OCI-LY7 (cell line): ENCODE measurements around the gene SLC38A5. TPM values are rescaled to one million over a fixed set of nuclear protein-coding genes. Genes with fewer than 3 reads are reported as not detected.

Experiments
- BruUV-seq: library from RNA; stranded (reverse); fragments of 400-500 nt; replicated peaks from 2 replicates; lab custom pipeline; 2021; lab: Mats Ljungman, UMichigan
- CTCF ChIA-PET: fragments of 300-600 bp; sonication (Branson Sonifier 250); formaldehyde crosslinking; loops from one replicate; lab custom pipeline; 2022; ENCODE audit warnings: antibody characterized with exemption; ENCODE audit not compliant: unreplicated experiment; lab: Charles Lee
- POLR2A ChIA-PET: fragments of 300-600 bp; sonication (Branson Sonifier 250); formaldehyde crosslinking; loops from one replicate; lab custom pipeline; 2022; ENCODE audit warnings: antibody characterized with exemption; lab: Charles Lee
- DNase-seq: peaks from one replicate; pipeline ENCODE4 v3.0.0-alpha.2; 2015; ENCODE audit warnings: low spot score
- H2AFZ ChIP-seq: fragments of 200-600 bp; sonication (generic), shearing (Covaris generic); 2 replicates; pipeline ENCODE4 v1.6.1; 2014; ENCODE audit warnings: mild to moderate bottlenecking, antibody characterized with exemption, low read length, moderate library complexity
- H3K27ac ChIP-seq: fragments of 200-600 bp; sonication (generic); 2 replicates; pipeline ENCODE4 v1.5.1; 2014; ENCODE audit warnings: mixed run types, low read depth, mild to moderate bottlenecking, moderate library complexity, low read length, inconsistent platforms; ENCODE audit not compliant: poor library complexity, severe bottlenecking
- H3K36me3 ChIP-seq: fragments of 200-600 bp; sonication (generic); 2 replicates; pipeline ENCODE4 v1.6.1; 2014; ENCODE audit warnings: mild to moderate bottlenecking, antibody characterized with exemption, low read length, moderate library complexity, mixed read lengths; ENCODE audit not compliant: insufficient read depth
- H3K4me1 ChIP-seq: fragments of 200-600 bp; sonication (generic); 2 replicates; pipeline ENCODE4 v1.5.1; 2014; ENCODE audit warnings: mild to moderate bottlenecking, low read length; ENCODE audit not compliant: insufficient read depth, poor library complexity, severe bottlenecking
- H3K4me2 ChIP-seq: fragments of 200-600 bp; sonication (generic); 2 replicates; pipeline ENCODE4 v1.6.1; 2014; ENCODE audit warnings: mild to moderate bottlenecking, low read length
- H3K4me3 ChIP-seq: fragments of 200-600 bp; sonication (generic); 2 replicates; pipeline ENCODE4 v1.5.1; 2014; ENCODE audit warnings: mild to moderate bottlenecking, low read depth, low read length; ENCODE audit not compliant: poor library complexity, severe bottlenecking
- H3K79me2 ChIP-seq: fragments of 200-600 bp; sonication (generic); 2 replicates; pipeline ENCODE4 v1.6.1; 2016; ENCODE audit warnings: low read depth, mild to moderate bottlenecking, low read length, moderate library complexity, mixed read lengths; ENCODE audit not compliant: insufficient read depth
- H3K9me2 ChIP-seq: fragments of 200-600 bp; sonication (generic); 2 replicates; pipeline ENCODE4 v1.6.1; 2016; ENCODE audit warnings: mild to moderate bottlenecking, low read length, mixed read lengths; ENCODE audit not compliant: insufficient read depth
- H3K9me3 ChIP-seq: fragments of 200-600 bp; sonication (generic); 2 replicates; pipeline ENCODE4 v1.6.1; 2014; ENCODE audit warnings: mild to moderate bottlenecking, mixed run types, low read length, mixed read lengths
- H4K20me1 ChIP-seq: fragments of 200-600 bp; sonication (generic); 2 replicates; pipeline ENCODE4 v1.6.1; 2014; ENCODE audit warnings: mild to moderate bottlenecking, antibody characterized with exemption, low read length, moderate library complexity, mixed read lengths; ENCODE audit not compliant: insufficient read depth
- EZH2phosphoT487 ChIP-seq: fragments of 200-600 bp; sonication (generic); IDR thresholded peaks from 2 replicates; pipeline ENCODE4 v1.6.1; 2018; ENCODE audit warnings: low read depth, borderline replicate concordance, mild to moderate bottlenecking, mixed run types, antibody characterized with exemption, low read length, moderate library complexity, mixed read lengths
- intact Hi-C: fragments of 100-400 bp; cut with micrococcal nuclease; formaldehyde crosslinking; loops from one replicate; pipeline ENCODE4 v1.10.0; 2022; ENCODE audit not compliant: unreplicated experiment
- total RNA-seq, 2 experiments: library from RNA; depleted of rRNA in 1 of 2; stranded (reverse); fragments of >200 nt in 1 of 2; shearing (Covaris generic) in 1 of 2; gene quantifications; 2 replicates each; pipeline ENCODE4 v1.2.3, GENCODE V29; 2014 to 2022
- TF ChIP-seq, protein P1 (sequence below): fragments of 200-600 bp; sonication (generic); conservative IDR thresholded peaks from 2 replicates; pipeline ENCODE4 v1.5.1; 2014; ENCODE audit warnings: mild to moderate bottlenecking, antibody characterized with exemption, low read length, moderate library complexity, mixed read lengths

Gene SLC38A5
- total RNA-seq, 2 experiments from 2014 or later, result 38.6 to 45.6 TPM

DNA sequence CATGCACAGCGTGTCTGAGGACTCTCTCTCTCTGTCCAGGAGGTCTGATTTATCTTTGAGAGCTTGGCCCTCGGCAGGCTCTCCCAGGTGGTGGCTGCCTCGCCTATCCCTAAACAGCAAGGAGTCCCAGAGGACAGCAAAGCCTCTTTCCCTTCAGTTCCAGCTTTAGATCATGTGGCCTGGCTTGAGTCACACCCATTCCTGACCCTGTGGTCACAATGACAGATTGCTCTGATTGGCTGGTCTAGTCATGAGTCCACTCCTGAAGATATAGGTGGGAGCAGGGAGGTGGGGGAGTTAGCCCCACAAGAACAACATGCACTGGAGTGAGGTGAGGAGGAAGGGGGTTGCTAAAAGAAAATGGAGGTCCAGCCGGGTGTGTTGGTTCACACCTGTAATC lies 26.6 kb upstream of the SLC38A5 start:
- H3K4me2 ChIP-seq, result no peak overlapping the region
- POLR2A ChIA-PET, result no interaction called here
- no peaks in the 10 kb centered on the region for H3K9me3 ChIP-seq
- intact Hi-C loops, result no loop called here
- no peaks in the 10 kb centered on the region for H3K9me2 ChIP-seq
- no peak overlapping the region for H2AFZ ChIP-seq
- no peak for DNase-seq
- H4K20me1 ChIP-seq, result no peaks in the 10 kb centered on the region
- H3K4me1 ChIP-seq, result no peaks in the 10 kb centered on the region
- CTCF ChIA-PET, result no interaction called here
- no peak overlapping the region for H3K27ac ChIP-seq
- H3K4me3 ChIP-seq, result no peak overlapping the region
- H3K36me3 ChIP-seq, result no peaks in the 10 kb centered on the region
- no TSS peak for BruUV-seq
- H3K79me2 ChIP-seq, result no peaks in the 10 kb centered on the region
- TF ChIP-seq, protein P1, sequence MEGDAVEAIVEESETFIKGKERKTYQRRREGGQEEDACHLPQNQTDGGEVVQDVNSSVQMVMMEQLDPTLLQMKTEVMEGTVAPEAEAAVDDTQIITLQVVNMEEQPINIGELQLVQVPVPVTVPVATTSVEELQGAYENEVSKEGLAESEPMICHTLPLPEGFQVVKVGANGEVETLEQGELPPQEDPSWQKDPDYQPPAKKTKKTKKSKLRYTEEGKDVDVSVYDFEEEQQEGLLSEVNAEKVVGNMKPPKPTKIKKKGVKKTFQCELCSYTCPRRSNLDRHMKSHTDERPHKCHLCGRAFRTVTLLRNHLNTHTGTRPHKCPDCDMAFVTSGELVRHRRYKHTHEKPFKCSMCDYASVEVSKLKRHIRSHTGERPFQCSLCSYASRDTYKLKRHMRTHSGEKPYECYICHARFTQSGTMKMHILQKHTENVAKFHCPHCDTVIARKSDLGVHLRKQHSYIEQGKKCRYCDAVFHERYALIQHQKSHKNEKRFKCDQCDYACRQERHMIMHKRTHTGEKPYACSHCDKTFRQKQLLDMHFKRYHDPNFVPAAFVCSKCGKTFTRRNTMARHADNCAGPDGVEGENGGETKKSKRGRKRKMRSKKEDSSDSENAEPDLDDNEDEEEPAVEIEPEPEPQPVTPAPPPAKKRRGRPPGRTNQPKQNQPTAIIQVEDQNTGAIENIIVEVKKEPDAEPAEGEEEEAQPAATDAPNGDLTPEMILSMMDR, result no peak
- TF ChIP-seq EZH2phosphoT487, result no peak

- ChIA-PET POLR2A (interaction anchor here (0.6 kb wide), 1 partner anchor 93 kb away, joined by 3 read pairs; no protein-coding TSS in a partner anchor), CTCF (interaction anchor here (0.9 kb wide), 1 partner anchor 452 kb away, joined by 3 read pairs; no protein-coding TSS in a partner anchor)
- H3K9me2 ChIP-seq, result no peaks in the 10 kb centered on the region
- no peaks in the 10 kb centered on the region for H4K20me1 ChIP-seq
- no peaks in the 10 kb centered on the region for H3K9me3 ChIP-seq
- no peaks in the 10 kb centered on the region for H3K4me1 ChIP-seq
- BruUV-seq, result no TSS peak
- no peak for DNase-seq
- H3K79me2 ChIP-seq, result no peaks in the 10 kb centered on the region
- H3K36me3 ChIP-seq, result no peaks in the 10 kb centered on the region
- no peak overlapping the region for H3K4me3 ChIP-seq
- no peak overlapping the region for H3K4me2 ChIP-seq
- no peak overlapping the region for H3K27ac ChIP-seq
- H2AFZ ChIP-seq, result no peak overlapping the region
- TF ChIP-seq, protein P1, result peak; percentile 54
- TF ChIP-seq EZH2phosphoT487, result no peak
- intact Hi-C loops, result no loop called here
These were observed 23.9 kb upstream of the SLC38A5 start for GRCh38 chrX:48493890-48494364.

DNA sequence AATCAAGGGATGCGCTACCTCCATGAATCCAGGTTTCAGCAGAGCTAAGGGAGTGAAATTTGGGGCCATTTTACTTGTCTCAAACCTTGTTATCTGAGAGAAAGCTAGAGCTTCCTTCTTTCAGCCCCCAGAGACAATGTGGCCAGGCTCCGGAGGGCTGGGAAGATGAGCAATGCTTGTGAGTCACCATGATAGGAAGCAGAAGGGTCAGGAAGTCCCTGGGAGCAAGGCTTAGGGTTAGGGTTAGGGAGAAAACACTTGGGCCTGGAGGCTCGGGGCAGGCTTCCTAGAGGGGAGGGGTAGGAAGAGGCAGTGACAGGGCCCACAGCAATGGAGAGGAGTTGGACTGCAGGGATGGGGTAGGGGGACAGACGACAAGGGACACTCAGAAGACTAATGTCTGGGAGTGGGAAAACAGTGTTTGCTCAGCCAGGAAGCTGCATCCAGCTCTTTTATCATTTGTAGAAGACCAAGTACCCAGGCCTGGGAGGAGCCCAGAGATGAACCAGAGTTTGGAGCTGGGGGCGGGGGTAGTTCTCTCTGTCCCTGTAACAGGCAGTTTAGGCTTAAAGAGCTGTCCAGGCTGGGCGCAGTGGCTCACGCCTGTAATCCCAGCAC lies 22.3 kb upstream of the SLC38A5 start:
- H3K4me1 ChIP-seq, result no peaks in the 10 kb centered on the region
- intact Hi-C loops, result no loop called here
- H3K4me2 ChIP-seq, result no peak overlapping the region
- no peaks in the 10 kb centered on the region for H3K79me2 ChIP-seq
- CTCF ChIA-PET, result no interaction called here
- POLR2A ChIA-PET, result no interaction called here
- H3K27ac ChIP-seq, result no peak overlapping the region
- H3K36me3 ChIP-seq, result peaks cover 3% of the 10 kb centered on the region; the same call in 1 of the 2 replicates
- no peak overlapping the region for H3K4me3 ChIP-seq
- H4K20me1 ChIP-seq, result no peaks in the 10 kb centered on the region
- no peaks in the 10 kb centered on the region for H3K9me2 ChIP-seq
- no peak for DNase-seq
- TF ChIP-seq, protein P1, result no peak
- TF ChIP-seq EZH2phosphoT487, result no peak
- no TSS peak for BruUV-seq
- H3K9me3 ChIP-seq, result no peaks in the 10 kb centered on the region
- no peak overlapping the region for H2AFZ ChIP-seq
